HG03342 (cell line): ENCODE results near the gene MCOLN3.
A peak's percentile ranks its signal among the peaks of the same experiment; 100 is the strongest.
"Not testable (repeated sequence)": the region's sequence is repeated elsewhere in the genome, so short reads cannot be mapped to it uniquely, and the experiment has no call there.

ENCODE experiments used
- ATAC-seq: cut with Tn5 transposase; IDR thresholded peaks from one replicate; pipeline ENCODE4 v1.9.1; 2021; ENCODE audit warnings: mild to moderate bottlenecking, moderate library complexity; ENCODE audit not compliant: unreplicated experiment

The MCOLN3 gene

DNA sequence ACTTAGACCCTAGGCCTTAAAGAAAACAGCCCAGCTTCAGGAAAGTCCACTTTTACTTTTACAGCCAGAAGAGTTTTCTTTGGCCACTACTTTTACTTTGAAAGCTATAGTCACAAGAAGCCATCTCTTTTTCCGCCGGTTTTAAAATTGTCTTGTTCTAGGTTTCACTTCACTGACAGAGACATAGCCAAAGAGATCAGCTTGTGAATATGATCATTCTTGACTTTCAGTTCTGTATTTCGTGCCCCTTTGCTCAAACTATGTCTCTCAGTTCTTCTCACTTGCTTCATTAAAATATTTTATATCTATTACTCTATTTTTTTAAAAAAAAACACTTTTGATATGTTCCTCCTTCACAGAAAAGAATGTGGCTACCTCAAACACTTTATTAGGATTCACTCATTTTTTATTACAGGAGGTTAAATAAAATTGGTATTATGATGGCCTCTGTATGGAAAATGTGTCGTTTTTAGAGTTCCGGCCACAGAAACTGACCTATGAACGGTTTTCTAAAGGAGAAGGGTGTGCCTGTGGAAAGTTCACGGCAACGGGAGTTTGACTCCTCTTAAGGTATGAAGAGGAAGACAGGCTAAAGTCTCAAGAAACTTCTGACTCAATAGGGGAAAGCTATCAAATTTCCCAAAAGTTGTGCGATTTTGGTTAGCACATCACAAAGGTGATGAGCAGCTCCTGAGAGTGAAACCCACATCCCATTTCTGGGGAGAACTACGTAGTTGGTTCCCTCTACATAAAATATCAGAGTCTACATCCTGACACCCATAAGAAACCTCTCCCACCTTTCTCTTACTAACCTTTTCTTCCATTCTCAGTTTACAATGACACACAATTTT is 52.6 kb downstream of the MCOLN3 start:
- peak; percentile 48 for ATAC-seq

DNA sequence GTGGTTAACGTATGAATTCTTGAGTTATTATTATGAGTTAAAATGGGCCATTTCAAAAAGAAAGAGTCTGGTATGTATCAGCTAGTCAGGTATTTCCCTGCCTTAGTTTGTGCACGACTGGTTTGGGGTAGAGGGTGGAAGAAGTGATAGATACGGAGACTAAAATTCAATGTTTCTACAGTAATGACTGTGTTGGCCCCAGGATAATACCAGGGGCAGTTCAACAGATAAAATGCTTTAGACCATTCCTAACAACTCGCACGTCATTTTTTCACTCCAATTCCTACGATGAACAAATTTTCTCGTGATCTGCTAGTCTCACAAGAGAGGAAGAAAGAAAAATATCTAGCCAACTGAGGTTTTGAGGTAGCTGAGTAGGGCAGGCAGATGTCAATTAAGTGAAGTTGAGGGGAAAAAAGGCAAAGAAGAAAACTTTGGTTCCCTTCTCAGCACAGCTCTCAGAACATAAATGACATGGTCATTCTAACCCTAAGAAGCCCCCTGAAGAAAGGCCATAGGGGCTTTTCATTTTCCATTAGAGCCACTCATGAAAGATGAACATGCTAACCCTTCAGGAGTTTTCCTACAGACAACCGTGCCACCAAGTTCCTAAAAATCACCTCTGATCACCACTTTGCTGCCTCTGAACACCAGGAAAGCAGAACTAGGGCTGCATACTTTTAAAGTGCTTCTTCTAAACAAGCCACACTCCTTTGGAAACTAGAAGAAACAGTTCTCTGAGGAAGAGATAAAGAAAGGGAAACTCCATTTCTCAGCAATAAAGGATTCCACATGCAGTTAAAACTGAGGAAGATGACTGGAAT is 57.0 kb downstream of the MCOLN3 start:
- peak; percentile 35 for ATAC-seq

DNA sequence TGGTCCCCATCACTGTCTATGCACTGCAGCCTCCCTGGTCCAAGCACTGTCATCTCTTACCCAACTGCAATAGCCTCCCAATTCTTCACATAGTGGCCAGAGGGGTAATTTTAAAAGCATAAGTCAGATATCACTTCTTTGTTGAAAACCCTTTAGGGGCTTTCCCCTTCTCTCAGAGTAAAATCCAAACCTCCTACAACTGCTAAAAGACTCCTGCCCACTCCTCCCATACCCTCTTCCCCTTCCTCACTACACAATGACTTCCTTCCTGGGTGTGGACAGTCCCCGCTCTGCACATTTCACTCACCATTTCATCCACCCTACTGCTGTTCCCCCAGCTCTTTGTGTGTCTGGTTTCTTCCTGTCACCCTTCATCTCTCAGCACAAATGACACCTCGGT is 59.7 kb downstream of the MCOLN3 start:
- peak; percentile 64 for ATAC-seq

DNA sequence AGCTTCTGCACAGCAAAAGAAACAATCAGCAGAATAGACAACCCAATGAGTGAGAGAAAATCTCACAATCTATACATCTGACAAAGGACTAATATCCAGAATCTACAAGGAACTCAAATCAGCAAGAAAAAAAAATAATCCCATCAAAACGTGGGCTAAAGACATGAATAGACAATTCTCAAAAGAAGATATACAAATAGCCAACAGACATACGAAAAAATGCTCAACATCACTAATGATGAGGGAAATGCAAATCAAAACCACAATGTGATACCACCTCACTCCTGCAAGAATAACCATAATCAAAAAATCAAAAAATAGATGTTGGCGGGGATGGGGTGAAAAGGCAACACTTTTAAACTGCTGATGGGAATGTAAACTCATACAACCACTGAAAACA is 61.7 kb downstream of the MCOLN3 start:
- ATAC-seq: not testable (repeated sequence)

DNA sequence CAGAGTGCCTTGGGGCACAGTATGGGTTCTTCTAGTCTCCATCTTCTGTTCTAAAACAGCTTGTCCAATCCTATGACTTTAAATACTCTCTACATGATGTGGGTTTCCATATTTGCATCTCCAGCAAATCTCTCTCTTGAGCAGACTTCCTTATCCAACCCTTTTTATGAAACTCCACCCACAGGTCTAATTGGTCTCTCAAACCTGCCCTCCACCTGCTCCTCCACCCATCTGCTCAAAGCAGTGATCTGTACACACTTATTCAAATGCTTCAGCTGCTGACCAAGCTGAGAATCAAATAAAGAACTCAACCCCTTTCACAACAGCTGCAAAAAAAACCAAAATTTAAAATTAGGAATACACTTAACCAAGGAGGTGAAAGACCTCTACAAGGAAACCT is 62.9 kb downstream of the MCOLN3 start:
- ATAC-seq: no peak

DNA sequence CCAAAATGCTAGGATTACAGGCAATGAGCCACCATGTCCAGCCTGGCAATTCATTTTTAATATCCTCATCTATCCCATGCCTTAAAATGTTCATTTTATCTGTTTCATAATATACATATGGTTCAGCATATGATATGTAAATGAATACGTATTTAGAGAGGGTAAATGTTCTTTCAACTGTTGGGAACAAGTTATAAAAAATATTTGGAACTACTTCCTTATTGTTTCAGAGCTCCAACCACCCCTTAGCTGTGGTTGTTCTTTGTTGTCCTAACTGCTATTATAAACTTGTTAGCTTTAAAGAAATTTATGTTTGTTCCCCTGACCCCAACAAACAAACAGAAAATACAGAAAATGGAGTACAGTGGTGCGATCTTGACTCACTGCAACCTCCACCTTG is 65.9 kb downstream of the MCOLN3 start:
- ATAC-seq: no peak

DNA sequence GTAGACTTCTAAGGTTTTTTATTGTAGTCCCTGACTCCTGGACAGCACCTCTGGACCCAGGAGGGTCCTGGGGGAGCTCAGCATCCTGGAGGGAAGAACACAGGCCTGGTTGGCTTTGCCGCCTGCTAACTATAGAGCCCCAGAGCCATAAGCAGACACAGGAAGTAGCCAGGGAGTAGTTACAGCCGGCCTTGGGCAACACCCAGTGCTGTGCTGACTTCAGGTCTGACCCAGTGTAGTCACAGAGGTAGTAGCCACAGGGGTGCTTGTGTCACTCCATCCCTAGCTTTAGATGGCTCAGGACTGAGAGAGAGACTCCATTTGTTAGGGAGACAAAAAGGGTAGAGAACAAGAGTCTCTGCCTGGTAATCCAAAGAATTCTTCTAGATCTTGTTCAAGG is 73.3 kb downstream of the MCOLN3 start:
- no peak for ATAC-seq

DNA sequence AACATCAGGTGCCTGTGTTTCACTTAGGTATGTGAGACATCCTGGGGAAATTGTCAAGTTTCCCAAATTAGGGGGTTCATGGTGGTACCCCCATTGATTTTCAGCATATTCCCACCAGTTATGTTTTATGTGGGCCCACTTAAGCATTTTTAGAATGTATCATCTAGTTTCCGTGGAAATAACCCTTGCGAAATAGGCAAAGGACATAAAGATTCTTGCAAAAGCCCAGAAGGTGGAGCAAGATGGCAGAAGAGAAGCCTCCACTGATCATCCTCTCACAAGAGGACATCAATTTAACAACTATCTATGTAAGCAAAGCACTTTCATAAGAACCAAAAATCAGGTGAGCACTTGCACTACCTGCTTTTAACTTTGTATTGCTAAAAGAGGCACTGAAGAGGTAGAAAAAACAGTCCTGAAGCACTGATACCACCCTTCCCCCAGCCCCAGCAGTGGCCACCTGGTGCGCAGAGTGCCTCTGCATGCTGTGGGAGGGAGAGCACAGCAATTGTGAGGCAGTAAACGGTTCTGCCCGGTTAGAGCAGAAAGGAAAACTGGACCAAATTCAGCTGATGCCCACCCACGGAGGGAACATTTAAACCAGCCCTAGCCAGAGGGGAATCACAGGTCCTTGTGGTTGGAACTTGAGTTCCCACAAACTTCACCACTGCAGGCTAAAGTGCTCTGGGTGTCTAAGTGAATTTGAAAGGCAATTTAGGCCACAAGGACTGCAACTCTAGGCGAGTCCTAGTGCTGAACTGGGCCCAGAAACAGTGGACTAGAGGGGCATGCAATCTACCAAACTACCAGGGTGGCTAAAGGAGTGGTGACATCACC is 74.6 kb downstream of the MCOLN3 start:
- ATAC-seq: peak; percentile 42

DNA sequence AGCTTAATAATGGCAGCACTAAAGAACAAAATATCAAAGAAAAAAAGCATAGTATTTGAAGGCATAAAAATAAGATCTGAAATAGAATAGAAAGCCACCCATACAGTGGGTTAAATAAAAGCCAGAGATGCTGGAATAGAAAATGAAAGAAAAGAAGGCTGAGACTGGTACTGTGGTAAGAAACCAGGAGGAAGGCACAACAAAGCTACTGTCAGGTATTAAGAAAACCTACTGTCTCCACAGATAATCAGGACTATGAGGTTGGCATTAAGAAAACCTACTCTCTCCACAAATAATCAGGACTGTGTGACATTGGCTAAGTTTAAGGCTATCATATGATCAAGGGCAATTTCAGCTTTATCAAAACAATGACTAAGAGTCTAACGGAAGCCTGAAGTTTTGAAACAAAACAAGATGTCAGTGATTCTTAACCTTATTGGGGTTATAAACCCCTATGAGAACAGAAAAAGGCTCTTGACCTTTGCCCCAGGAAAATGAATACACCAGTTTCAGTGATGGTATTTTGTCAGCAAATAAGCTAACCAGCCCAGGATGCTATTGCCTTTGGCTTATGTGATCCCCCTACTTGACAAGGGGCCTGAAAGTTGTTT is 75.8 kb downstream of the MCOLN3 start:
- ATAC-seq: peak; percentile 33

DNA sequence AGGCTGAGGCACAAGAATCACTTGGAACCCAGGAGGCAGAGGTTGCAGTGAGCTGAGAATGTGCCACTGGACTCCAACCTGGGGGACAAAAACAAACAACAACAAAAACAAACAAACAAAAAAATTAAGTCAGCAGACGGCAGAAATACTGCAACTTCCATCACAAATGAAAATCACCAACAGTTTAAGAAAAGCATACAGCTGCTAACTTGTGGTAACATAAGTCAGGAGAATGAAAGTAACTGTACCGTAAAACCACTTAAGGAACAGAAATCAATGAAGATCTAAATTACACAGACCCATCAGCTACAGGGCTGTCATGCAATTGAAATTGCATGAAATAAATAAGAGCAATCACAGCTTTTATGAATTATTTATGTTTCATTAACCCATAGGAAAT is 76.3 kb downstream of the MCOLN3 start:
- ATAC-seq: peak; percentile 31

DNA sequence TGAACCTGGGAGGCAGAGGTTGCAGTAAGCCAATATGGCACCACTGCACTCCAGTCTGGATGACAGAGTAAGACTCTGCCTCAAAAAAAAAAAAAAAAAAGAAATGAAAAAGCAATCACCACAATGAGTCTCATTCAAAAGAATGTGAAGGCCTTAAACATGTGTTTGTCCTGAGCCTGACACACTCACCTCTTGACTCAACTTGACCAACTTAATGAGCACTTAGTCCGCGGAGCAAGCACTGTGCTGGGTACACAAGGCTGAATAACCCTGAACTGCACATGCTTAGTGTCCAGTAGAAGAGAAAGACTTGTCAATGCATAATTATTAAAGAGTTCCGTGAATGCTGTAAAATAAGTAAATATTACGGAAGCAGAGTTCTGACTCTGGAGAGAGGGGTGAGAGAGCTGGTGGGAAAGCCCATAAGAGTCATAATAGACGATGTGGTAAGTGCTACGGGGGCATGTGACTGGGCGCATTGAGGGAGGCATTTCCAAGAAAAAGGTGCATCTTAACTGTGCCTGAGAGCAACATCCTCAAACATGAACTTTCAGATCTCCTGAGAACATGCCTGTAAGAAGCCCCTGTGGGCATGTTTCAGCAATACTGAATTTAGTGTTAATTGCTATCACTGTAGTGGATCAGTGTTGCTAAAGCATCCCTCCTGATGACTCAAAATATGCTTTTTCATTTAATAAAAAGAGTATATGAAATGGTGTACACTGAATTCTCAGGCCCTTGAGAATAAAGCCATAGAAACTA is 78.6 kb downstream of the MCOLN3 start:
- ATAC-seq: peak; percentile 49

DNA sequence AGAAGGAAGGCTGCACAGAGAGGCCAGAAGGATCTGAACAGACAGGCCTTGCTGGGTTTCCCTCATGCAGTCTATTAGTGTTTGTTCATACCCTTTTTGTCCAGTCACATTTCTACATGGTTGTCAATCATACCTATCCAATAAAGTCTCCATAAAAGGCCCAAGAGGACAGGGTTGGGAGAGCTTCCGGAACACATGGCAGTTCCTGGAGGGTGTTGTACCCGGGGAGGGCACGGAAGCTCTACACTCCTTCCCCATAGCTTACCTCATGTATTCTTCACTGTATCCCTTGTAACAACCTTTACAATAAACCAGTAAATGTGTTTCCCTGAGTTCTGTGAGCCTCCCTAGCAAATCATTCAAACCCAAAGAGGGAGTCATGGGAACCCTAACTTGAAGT is 79.4 kb downstream of the MCOLN3 start:
- ATAC-seq: no peak

DNA sequence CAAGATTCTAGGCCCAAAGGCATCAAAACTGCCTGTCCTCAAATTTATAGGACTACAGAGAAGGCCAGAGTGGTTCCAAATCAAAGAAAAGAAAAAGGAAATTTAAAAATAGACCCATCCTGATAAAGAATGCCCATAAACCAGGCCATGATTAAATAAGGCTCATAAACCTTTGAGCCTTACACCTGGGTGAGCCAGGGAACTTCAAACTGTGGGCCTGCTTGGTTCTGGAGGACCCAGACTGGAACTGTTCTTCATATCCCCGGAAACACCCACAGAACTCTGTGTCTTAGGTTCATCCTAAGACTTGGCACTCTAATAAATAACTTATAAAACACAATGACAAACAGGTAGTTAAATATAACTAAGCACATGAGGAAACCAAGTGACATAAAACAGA is 80.2 kb downstream of the MCOLN3 start:
- ATAC-seq: no peak
